TTC549 (cell line): ENCODE data around the gene CLOCK.

ENCODE experiments used
- FAIRE-seq: peaks from 2 replicates; lab custom pipeline; 2012; peaks lifted over from hg19 to GRCh38; lab: Jason Lieb, UNC

Gene CLOCK

GRCh38 chr4:55410431-55410830 lies 136.3 kb downstream of the CLOCK start:
- no peak for FAIRE-seq

- FAIRE-seq = no peak
Measured at GRCh38 chr4:55409468-55410171, 137.1 kb downstream of the CLOCK start.

GRCh38 chr4:55407764-55408163 lies 138.9 kb downstream of the CLOCK start:
- FAIRE-seq = no peak

GRCh38 chr4:55407119-55407518 lies 139.6 kb downstream of the CLOCK start:
- no peak for FAIRE-seq

- no peak for FAIRE-seq
Measured at GRCh38 chr4:55406545-55406944, 140.2 kb downstream of the CLOCK start.

GRCh38 chr4:55405073-55405472 lies 141.6 kb downstream of the CLOCK start:
- FAIRE-seq = no peak

- no peak for FAIRE-seq
Measured at GRCh38 chr4:55399581-55399980, 147.1 kb downstream of the CLOCK start.

GRCh38 chr4:55398966-55399365 lies 147.7 kb downstream of the CLOCK start:
- FAIRE-seq = no peak

- FAIRE-seq = no peak
Measured at GRCh38 chr4:55398461-55398860, 148.2 kb downstream of the CLOCK start.

- no peak for FAIRE-seq
Measured at GRCh38 chr4:55397520-55398321, 149.0 kb downstream of the CLOCK start.

GRCh38 chr4:55397126-55397436 lies 149.6 kb downstream of the CLOCK start:
- no peak for FAIRE-seq

GRCh38 chr4:55396308-55397125 lies 150.2 kb downstream of the CLOCK start:
- FAIRE-seq = no peak

GRCh38 chr4:55395529-55396307 lies 151.0 kb downstream of the CLOCK start, which contains the start of gene TMEM165:
TSS of gene TMEM165 (plus strand) at chr4:55395957. CDS start at chr4:55396190, 233 bp downstream.
- no peak for FAIRE-seq

- FAIRE-seq = no peak
Measured at GRCh38 chr4:55395218-55395528, 151.5 kb downstream of the CLOCK start.

- no peak for FAIRE-seq
Measured at GRCh38 chr4:55393461-55394320, 153.0 kb downstream of the CLOCK start.

GRCh38 chr4:55386840-55387239 lies 159.9 kb downstream of the CLOCK start:
- no peak for FAIRE-seq

- FAIRE-seq = peak; percentile 58
Measured at GRCh38 chr4:55386073-55386472, 160.6 kb downstream of the CLOCK start.

GRCh38 chr4:55385201-55385649 lies 161.5 kb downstream of the CLOCK start:
- no peak for FAIRE-seq

- no peak for FAIRE-seq
Measured at GRCh38 chr4:55382488-55383003, 164.2 kb downstream of the CLOCK start.

GRCh38 chr4:55381502-55381901 lies 165.2 kb downstream of the CLOCK start:
- FAIRE-seq = no peak

- FAIRE-seq = no peak
Measured at GRCh38 chr4:55380576-55380975, 166.1 kb downstream of the CLOCK start.
